Naive thymus-derived CD4-positive, alpha-beta T cell (primary cell): ENCODE data around the gene TAF1B. TPM values are rescaled to one million over a fixed set of nuclear protein-coding genes. Genes with fewer than 3 reads are reported as not detected.

Experiments used
- ATAC-seq: fragments of 150-1000 bp; cut with Tn5 transposase; 2 replicates; pipeline ENCODE4 v1.10.0; 2021; ENCODE audit warnings: mild to moderate bottlenecking, moderate library complexity
- CTCF ChIA-PET: fragments of 350-600 bp; sonication (Branson Sonifier 250); formaldehyde crosslinking; loops from one replicate; lab custom pipeline; 2021; ENCODE audit warnings: antibody characterized with exemption; lab: Charles Lee
- POLR2A ChIA-PET: fragments of 350-600 bp; sonication (Branson Sonifier 250); formaldehyde crosslinking; loops from one replicate; lab custom pipeline; 2021; ENCODE audit warnings: antibody characterized with exemption, inconsistent platforms; lab: Charles Lee
- DNase-seq, 9 donors: peaks; one replicate each; pipeline versions ENCODE4 v3.0.0 to v3.0.0-alpha.2; 2020 to 2022; ENCODE audit warnings: mixed read lengths in 1 of 9
- H3K27ac ChIP-seq: one replicate; pipeline ENCODE4 v1.7.0; 2013; ENCODE audit warnings: mild to moderate bottlenecking, low read depth, low read length, moderate library complexity
- H3K27me3 ChIP-seq, 2 donors: one replicate each; pipeline ENCODE4 v1.7.0; 2013; ENCODE audit warnings: low read length in 2 of 2, mild to moderate bottlenecking in 2 of 2, moderate library complexity in 2 of 2; ENCODE audit not compliant: control insufficient read depth in 2 of 2, insufficient read depth in 2 of 2
- H3K36me3 ChIP-seq, 3 experiments: 1 replicate in 2 of 3; 2 replicates in 1 of 3; pipeline ENCODE4 v1.7.0; 2013; ENCODE audit warnings: low read length in 3 of 3, mild to moderate bottlenecking in 3 of 3, moderate library complexity in 1 of 3; ENCODE audit not compliant: insufficient read depth in 3 of 3, control insufficient read depth in 2 of 3
- H3K4me1 ChIP-seq, 2 donors: one replicate each; pipeline ENCODE4 v1.7.0; 2013; ENCODE audit warnings: low read length in 2 of 2, mild to moderate bottlenecking in 2 of 2, moderate library complexity in 1 of 2; ENCODE audit not compliant: control insufficient read depth in 2 of 2, insufficient read depth in 2 of 2
- H3K4me3 ChIP-seq: 2 replicates; pipeline ENCODE4 v1.7.0; 2013; ENCODE audit warnings: mild to moderate bottlenecking, low read length
- H3K9me3 ChIP-seq, 3 experiments: 1 replicate in 2 of 3; 2 replicates in 1 of 3; pipeline ENCODE4 v1.7.0; 2013; ENCODE audit warnings: low read length in 3 of 3; ENCODE audit not compliant: control insufficient read depth in 2 of 3
- H3K27ac Mint-ChIP-seq, 9 donors: one replicate each; pipeline ENCODE4 v1.8.0; 2020 to 2022; ENCODE audit warnings: mixed read lengths in 9 of 9, mild to moderate bottlenecking in 8 of 9, moderate library complexity in 5 of 9, inconsistent platforms in 2 of 9
- H3K27me3 Mint-ChIP-seq, 5 donors: one replicate each; pipeline ENCODE4 v1.8.0; 2021 to 2022; ENCODE audit warnings: mixed read lengths in 5 of 5, mild to moderate bottlenecking in 1 of 5
- H3K36me3 Mint-ChIP-seq, 5 donors: one replicate each; pipeline ENCODE4 v1.8.0; 2020 to 2022; ENCODE audit warnings: mixed read lengths in 5 of 5, mild to moderate bottlenecking in 3 of 5, inconsistent platforms in 1 of 5
- H3K4me1 Mint-ChIP-seq, 7 donors: one replicate each; pipeline ENCODE4 v1.8.0; 2020 to 2022; ENCODE audit warnings: mixed read lengths in 7 of 7, mild to moderate bottlenecking in 3 of 7, inconsistent platforms in 1 of 7
- H3K4me3 Mint-ChIP-seq, 10 donors: one replicate each; pipeline ENCODE4 v1.8.0; 2020 to 2022; ENCODE audit warnings: mild to moderate bottlenecking in 10 of 10, mixed read lengths in 10 of 10, moderate library complexity in 6 of 10, inconsistent platforms in 2 of 10
- H3K9me3 Mint-ChIP-seq, 11 donors: one replicate each; pipeline ENCODE4 v1.8.0; 2020 to 2022; ENCODE audit warnings: mixed read lengths in 11 of 11, mild to moderate bottlenecking in 4 of 11, inconsistent platforms in 1 of 11, moderate library complexity in 1 of 11
- intact Hi-C, 2 donors: fragments of 100-400 bp; cut with micrococcal nuclease; formaldehyde crosslinking; loops; one replicate each; pipeline ENCODE4 v1.15.1; 2023
- polyA plus RNA-seq, 2 donors: library from polyadenylated mRNA; unstranded; fragments of 300-500 nt; fragmentation: Illumina TruSeq; gene quantifications; one replicate each; pipeline ENCODE4 v1.2.3, GENCODE V29; 2021
- total RNA-seq, 6 experiments: library from RNA in 5 of 6; stranded (reverse) in 5 of 6; gene quantifications; 1 replicate in 5 of 6; 2 replicates in 1 of 6; pipeline ENCODE4 v1.2.3 and lab custom pipeline; 2021 to 2026

The TAF1B gene
- total and polyA plus RNA-seq, 7 experiments from 2014 or later: 7.2 to 28.2 (median 16.0) TPM

- H3K4me1 ChIP-seq: peaks cover 0 to 5% of the 10 kb centered on the region in 2 donors
- Mint-ChIP-seq H3K36me3 (peaks cover 0 to 2% (median 0%) of the 10 kb centered on the region in 5 donors), H3K27ac (no peak overlapping the region), H3K27me3 (no peaks in the 10 kb centered on the region), H3K4me1 (peaks cover 5 to 25% (median 14%) of the 10 kb centered on the region in 7 donors), H3K4me3 (no peak overlapping the region), H3K9me3 (peaks cover 0 to 2% (median 0%) of the 10 kb centered on the region in 11 donors)
- DNase-seq: no peak
- H3K36me3 ChIP-seq: no peaks in the 10 kb centered on the region
- POLR2A ChIA-PET: no interaction called here
- intact Hi-C loops: no loop called here
- H3K4me3 ChIP-seq: no peak overlapping the region
- no peak overlapping the region for H3K27ac ChIP-seq
- CTCF ChIA-PET: interaction anchor here (0.5 to 1.3 kb wide), 2 partner anchors 8 to 15 kb away, joined by 4 read pairs; no protein-coding TSS in a partner anchor
- ATAC-seq: no peak
- no peaks in the 10 kb centered on the region for H3K27me3 ChIP-seq
- H3K9me3 ChIP-seq: no peaks in the 10 kb centered on the region
These were observed 125.6 kb downstream of the TAF1B start for GRCh38 chr2:9968553-9969497.

- Mint-ChIP-seq H3K4me1 (peaks cover 2 to 17% (median 6%) of the 10 kb centered on the region in 7 donors), H3K27ac (no peak overlapping the region), H3K9me3 (peaks cover 0 to 2% (median 0%) of the 10 kb centered on the region in 11 donors), H3K4me3 (no peak overlapping the region), H3K36me3 (no peaks in the 10 kb centered on the region), H3K27me3 (no peaks in the 10 kb centered on the region)
- intact Hi-C loops: no loop called here
- ATAC-seq (no peak), DNase-seq (no peak)
- POLR2A ChIA-PET: interaction anchor here (1.0 kb wide), 1 partner anchor 9 kb away, joined by 3 read pairs; no protein-coding TSS in a partner anchor
- no peaks in the 10 kb centered on the region for H3K9me3 ChIP-seq
- no peaks in the 10 kb centered on the region for H3K4me1 ChIP-seq
- no peaks in the 10 kb centered on the region for H3K27me3 ChIP-seq
- CTCF ChIA-PET: no interaction called here
- no peak overlapping the region for H3K4me3 ChIP-seq
- no peak overlapping the region for H3K27ac ChIP-seq
- H3K36me3 ChIP-seq: no peaks in the 10 kb centered on the region
These were observed 127.1 kb downstream of the TAF1B start for GRCh38 chr2:9970200-9971044.

- Histone ChIP-seq H3K27ac (no peak overlapping the region), H3K4me3 (no peak overlapping the region), H3K36me3 (no peaks in the 10 kb centered on the region), H3K4me1 (no peaks in the 10 kb centered on the region), H3K9me3 (no peaks in the 10 kb centered on the region), H3K27me3 (no peaks in the 10 kb centered on the region)
- ATAC-seq: no peak
- Mint-ChIP-seq H3K4me1 (peaks cover 0 to 18% (median 4%) of the 10 kb centered on the region in 7 donors), H3K27ac (no peak overlapping the region), H3K4me3 (no peak overlapping the region), H3K27me3 (peaks cover 0 to 3% (median 0%) of the 10 kb centered on the region in 5 donors), H3K36me3 (no peaks in the 10 kb centered on the region), H3K9me3 (peaks cover 0 to 2% (median 0%) of the 10 kb centered on the region in 11 donors)
- intact Hi-C loops: no loop called here
- CTCF ChIA-PET: interaction anchor here (0.9 to 1.8 kb wide), 2 partner anchors 13 to 157 kb away, joined by 3 to 9 read pairs; no protein-coding TSS in a partner anchor
- POLR2A ChIA-PET: no interaction called here
- DNase-seq: no peak
These were observed 128.0 kb downstream of the TAF1B start for GRCh38 chr2:9971105-9971818.

- Histone ChIP-seq H3K4me3 (no peak overlapping the region), H3K9me3 (no peaks in the 10 kb centered on the region), H3K27ac (no peak overlapping the region), H3K27me3 (no peaks in the 10 kb centered on the region), H3K4me1 (no peaks in the 10 kb centered on the region), H3K36me3 (no peaks in the 10 kb centered on the region)
- H3K36me3 Mint-ChIP-seq: no peaks in the 10 kb centered on the region
- peaks cover 0 to 3% (median 0%) of the 10 kb centered on the region in 5 donors for H3K27me3 Mint-ChIP-seq
- no peak overlapping the region for H3K27ac Mint-ChIP-seq
- no peak overlapping the region for H3K4me3 Mint-ChIP-seq
- ATAC-seq (no peak), DNase-seq (no peak)
- ChIA-PET CTCF (interaction anchor here (0.7 to 1.8 kb wide), 4 partner anchors 12 to 158 kb away, joined by 3 to 9 read pairs (median 4); no protein-coding TSS in a partner anchor), POLR2A (no interaction called here)
- H3K9me3 Mint-ChIP-seq: peaks cover 0 to 2% (median 0%) of the 10 kb centered on the region in 11 donors
- H3K4me1 Mint-ChIP-seq: peaks cover 0 to 19% (median 0%) of the 10 kb centered on the region in 7 donors
- intact Hi-C loops: no loop called here
These were observed 128.6 kb downstream of the TAF1B start for GRCh38 chr2:9971890-9972289.

- no peak overlapping the region for H3K27ac ChIP-seq
- ChIA-PET POLR2A (no interaction called here), CTCF (interaction anchor here (0.7 to 1.8 kb wide), 3 partner anchors 11 to 76 kb away, joined by 3 to 9 read pairs (median 4); no protein-coding TSS in a partner anchor)
- H3K27me3 ChIP-seq: no peaks in the 10 kb centered on the region
- intact Hi-C loops: no loop called here
- no peaks in the 10 kb centered on the region for H3K9me3 ChIP-seq
- H3K36me3 Mint-ChIP-seq: no peaks in the 10 kb centered on the region
- peaks cover 0 to 5% (median 2%) of the 10 kb centered on the region in 5 donors for H3K27me3 Mint-ChIP-seq
- H3K27ac Mint-ChIP-seq: no peak overlapping the region
- H3K4me3 Mint-ChIP-seq: no peak overlapping the region
- DNase-seq: peak in 1 of 9 donors; percentile 56
- no peaks in the 10 kb centered on the region for H3K9me3 Mint-ChIP-seq
- H3K4me1 ChIP-seq: no peaks in the 10 kb centered on the region
- no peaks in the 10 kb centered on the region for H3K36me3 ChIP-seq
- no peak overlapping the region for H3K4me3 ChIP-seq
- H3K4me1 Mint-ChIP-seq: peaks cover 0 to 17% (median 0%) of the 10 kb centered on the region in 7 donors
- ATAC-seq: no peak
These were observed 129.6 kb downstream of the TAF1B start for GRCh38 chr2:9972621-9973479.
